Memory B cell (primary cell): ENCODE data around the gene DCXR.
A peak's percentile ranks its signal among the peaks of the same experiment; 100 is the strongest.

Experiments used
- ATAC-seq: fragments of 150-1000 bp; cut with Tn5 transposase; 2 replicates; pipeline ENCODE4 v1.10.0; 2021; ENCODE audit warnings: low read depth, mild to moderate bottlenecking, moderate library complexity
- DNase-seq, 2 donors: peaks; one replicate each; pipeline ENCODE4 v3.0.0; 2022; ENCODE audit warnings: low spot score in 2 of 2
- H3K27ac Mint-ChIP-seq: one replicate; pipeline ENCODE4 v1.8.0; 2022; ENCODE audit warnings: mild to moderate bottlenecking, moderate library complexity, mixed read lengths
- H3K27me3 Mint-ChIP-seq: one replicate; pipeline ENCODE4 v1.8.0; 2022; ENCODE audit warnings: mixed read lengths
- H3K36me3 Mint-ChIP-seq: one replicate; pipeline ENCODE4 v1.8.0; 2022; ENCODE audit warnings: mild to moderate bottlenecking, mixed read lengths
- H3K4me1 Mint-ChIP-seq: one replicate; pipeline ENCODE4 v1.8.0; 2022; ENCODE audit warnings: mixed read lengths
- H3K4me3 Mint-ChIP-seq: one replicate; pipeline ENCODE4 v1.8.0; 2022; ENCODE audit warnings: mild to moderate bottlenecking, moderate library complexity, mixed read lengths
- H3K9me3 Mint-ChIP-seq: one replicate; pipeline ENCODE4 v1.8.0; 2022; ENCODE audit warnings: mixed read lengths

The DCXR gene

DNA sequence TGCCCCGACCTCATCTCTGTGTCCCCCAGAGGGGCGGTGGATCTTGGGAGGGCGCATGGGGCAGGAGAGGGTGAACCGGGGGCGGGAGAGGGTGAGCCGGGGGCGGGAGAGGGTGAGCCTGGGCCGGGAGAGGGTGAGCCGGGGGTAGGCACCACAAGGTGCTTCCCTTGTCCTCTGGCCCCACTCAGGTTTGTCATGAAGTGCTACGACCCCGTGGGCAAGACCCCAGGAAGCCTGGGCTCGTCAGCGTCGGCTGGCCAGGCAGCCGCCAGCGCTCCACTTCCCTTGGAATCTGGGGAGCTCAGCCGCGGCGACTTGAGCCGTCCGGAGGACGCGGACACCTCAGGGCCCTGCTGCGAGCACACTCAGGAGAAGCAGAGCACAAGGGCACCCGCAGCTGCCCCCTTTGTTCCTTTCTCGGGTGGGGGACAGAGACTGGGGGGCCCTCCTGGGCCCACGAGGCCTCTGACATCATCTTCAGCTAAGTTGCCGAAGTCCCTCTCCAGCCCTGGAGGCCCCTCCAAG lies 41.2 kb downstream of the DCXR start:
- Mint-ChIP-seq H3K27me3 (no peaks in the 10 kb centered on the region), H3K4me1 (no peaks in the 10 kb centered on the region), H3K4me3 (no peak overlapping the region), H3K36me3 (peaks cover 7% of the 10 kb centered on the region), H3K27ac (no peak overlapping the region), H3K9me3 (no peaks in the 10 kb centered on the region)
- DNase-seq: no peak
- ATAC-seq: no peak

DNA sequence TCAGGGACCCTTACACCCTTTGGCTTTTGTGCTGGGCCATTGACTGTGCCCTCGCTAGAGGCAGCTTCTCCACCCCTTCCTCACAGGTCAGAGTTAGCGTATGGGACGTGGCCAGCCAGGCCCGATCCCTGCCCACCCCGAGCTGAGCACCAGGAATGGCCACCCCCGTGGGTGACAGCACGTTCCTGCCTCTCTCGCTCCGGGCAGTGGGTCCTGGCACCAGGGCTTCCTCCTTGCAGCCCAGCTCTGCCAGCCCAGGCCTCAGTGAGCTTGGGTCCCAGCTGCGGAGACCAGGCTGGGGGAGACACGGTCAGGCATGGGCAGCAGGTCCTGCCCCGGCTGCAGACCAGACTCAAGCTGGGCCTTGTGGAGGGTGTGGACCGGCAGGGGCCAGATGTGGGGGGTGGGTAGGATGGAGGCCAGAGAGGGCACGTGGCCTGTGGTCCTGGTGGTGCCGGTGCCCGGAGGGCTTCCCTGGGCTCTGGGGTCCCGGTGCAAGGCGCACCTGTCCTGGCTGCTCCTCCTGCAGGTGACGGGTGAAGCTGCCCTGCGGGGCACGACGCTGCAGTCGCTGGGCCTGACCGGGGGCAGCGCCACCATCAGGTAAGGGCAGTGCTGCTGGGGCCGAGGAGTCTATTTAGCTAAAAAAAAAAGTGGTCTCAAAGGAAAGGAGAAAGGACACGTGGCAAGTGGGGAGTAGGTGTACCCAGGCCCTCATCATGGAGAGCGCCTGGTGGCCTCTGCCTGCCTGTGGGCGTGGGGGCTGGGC lies 41.9 kb downstream of the DCXR start:
- Mint-ChIP-seq H3K9me3 (no peaks in the 10 kb centered on the region), H3K27me3 (no peaks in the 10 kb centered on the region), H3K36me3 (peaks cover 8% of the 10 kb centered on the region), H3K27ac (no peak overlapping the region), H3K4me3 (no peak overlapping the region), H3K4me1 (peaks cover 2% of the 10 kb centered on the region)
- ATAC-seq (no peak), DNase-seq (no peak)

DNA sequence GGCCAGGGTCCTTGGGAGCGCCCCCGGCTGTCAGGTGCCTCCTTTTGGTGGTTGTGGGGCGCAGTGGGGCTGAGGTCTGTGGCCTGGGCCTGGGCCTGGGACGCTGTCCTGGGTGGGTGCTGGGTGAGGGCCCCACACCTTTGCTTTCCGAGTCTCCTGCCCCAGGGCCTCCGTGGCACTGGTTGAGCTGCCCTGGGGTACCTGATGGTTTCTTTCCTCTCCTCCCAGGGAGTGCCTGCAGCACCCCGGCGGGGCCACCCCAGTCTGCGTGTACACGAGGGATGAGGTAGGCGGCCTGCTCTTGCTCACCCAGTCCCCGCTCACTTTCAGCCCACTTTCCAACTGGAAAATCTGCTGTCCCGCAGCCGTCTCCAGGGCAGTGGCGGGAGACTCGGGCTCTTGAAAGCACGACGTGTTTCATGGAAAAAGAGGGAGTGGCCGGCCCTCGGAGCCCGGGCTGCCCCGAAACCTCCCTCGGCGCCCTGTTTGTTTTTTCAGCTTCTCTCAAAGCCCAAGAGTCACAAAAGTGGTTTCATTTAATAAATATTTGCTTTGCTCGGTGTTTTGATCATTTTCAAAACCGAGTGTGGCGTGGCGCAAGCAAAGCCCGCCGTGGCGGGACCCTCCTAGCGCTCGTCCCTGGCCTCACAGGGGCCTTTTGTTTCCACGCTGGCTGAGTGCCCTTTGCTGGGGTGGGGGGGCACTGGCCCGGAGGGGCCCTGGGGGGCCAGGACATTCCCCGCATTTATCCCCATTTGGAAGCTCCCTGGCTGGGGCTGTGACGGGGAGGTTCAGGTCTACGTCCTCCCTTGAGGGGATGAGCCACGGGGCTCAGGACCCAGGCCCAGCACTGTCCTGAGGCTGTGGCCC lies 42.7 kb downstream of the DCXR start:
- Mint-ChIP-seq H3K27ac (no peak overlapping the region), H3K27me3 (no peaks in the 10 kb centered on the region), H3K4me1 (peaks cover 4% of the 10 kb centered on the region), H3K9me3 (no peaks in the 10 kb centered on the region), H3K36me3 (peaks cover 11% of the 10 kb centered on the region), H3K4me3 (no peak overlapping the region)
- no peak for ATAC-seq
- no peak for DNase-seq

DNA sequence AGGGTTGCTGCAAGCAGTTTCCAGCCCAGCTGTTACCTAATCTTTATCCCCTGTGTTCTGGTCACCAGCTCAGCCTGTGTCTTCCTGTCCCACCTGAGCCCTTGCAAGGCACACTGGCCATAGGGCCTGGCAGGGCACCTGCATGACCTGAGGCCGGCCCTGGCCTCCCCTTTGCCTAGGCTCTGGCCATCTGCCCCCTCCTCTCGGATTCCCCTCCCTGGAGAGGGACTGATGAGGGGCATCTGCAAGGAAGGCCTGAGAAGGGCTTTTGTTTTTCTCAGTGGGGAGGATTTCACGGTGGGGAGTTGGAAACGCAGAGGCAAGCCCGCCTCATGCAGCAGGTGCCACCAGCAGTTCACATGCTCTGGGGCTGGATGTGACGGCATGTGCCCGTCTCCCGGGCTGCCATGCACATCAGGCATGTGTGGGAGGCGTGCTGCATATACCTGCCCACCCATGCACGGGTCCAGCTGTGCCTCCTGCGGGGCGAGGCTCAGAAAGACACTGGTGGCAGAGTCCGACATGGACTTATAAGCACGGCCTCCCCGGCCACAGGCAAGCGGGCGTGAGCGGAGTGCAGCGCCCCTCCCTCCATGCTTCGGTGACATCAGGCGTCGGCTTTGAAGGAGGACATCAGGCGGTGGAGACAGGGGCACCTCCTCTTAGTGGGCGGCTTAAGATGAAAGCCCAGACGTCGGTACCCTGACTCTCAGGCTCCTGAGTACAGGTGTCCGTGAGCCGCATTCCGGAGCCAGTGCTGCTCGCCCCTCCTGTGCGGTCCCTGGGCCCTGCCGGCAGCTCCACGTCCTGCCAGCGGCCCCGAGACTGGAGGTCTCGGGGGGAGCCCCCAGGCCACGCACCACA lies 43.5 kb downstream of the DCXR start:
- peaks cover 4% of the 10 kb centered on the region for H3K4me1 Mint-ChIP-seq
- no peaks in the 10 kb centered on the region for H3K9me3 Mint-ChIP-seq
- DNase-seq (no peak), ATAC-seq (no peak)
- H3K4me3 Mint-ChIP-seq: no peak overlapping the region
- no peak overlapping the region for H3K27ac Mint-ChIP-seq
- H3K27me3 Mint-ChIP-seq: no peaks in the 10 kb centered on the region
- peaks cover 11% of the 10 kb centered on the region for H3K36me3 Mint-ChIP-seq

DNA sequence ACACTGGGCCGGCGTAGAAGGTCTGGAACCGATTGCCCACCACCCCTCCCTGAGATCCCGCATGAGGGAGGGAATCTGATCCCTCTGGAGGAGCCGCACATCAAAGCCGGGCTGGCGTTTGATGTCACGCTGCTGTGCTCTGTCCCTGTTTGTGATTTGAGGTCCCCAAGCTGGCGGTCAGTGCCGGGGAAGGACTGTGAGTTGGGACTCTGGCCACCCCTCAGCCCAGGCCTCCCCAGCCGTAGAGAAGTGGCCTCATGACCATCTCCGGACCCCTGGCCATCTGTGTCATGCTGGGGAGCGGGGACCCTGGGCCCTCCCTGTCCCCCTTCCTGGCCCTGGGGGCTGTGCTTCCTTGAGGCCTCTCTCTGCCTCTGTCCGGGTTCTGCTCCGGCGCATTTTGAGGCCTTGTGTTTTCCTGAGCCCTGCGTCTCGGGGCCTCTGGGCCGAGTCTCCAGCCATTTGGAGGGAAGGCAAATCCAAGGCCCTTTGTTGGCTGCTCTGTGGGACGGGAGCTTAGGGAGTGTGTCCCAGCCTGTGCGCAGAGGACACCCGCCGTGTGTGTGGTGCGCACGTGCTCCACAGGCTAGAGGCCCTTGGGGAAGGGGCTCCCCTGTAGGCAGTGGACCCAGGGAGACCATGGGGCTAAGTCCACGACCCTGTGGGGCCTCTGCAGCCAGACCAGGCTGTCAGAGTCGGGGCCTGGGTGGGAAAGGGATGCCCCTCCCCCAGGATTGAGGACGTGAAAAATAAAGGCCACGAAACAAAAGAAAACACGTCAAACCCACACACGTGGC lies 45.0 kb downstream of the DCXR start:
- H3K27ac Mint-ChIP-seq: no peak overlapping the region
- no peak for DNase-seq
- no peaks in the 10 kb centered on the region for H3K9me3 Mint-ChIP-seq
- H3K4me1 Mint-ChIP-seq: peaks cover 4% of the 10 kb centered on the region
- ATAC-seq: no peak
- no peak overlapping the region for H3K4me3 Mint-ChIP-seq
- H3K27me3 Mint-ChIP-seq: no peaks in the 10 kb centered on the region
- peaks cover 8% of the 10 kb centered on the region for H3K36me3 Mint-ChIP-seq

DNA sequence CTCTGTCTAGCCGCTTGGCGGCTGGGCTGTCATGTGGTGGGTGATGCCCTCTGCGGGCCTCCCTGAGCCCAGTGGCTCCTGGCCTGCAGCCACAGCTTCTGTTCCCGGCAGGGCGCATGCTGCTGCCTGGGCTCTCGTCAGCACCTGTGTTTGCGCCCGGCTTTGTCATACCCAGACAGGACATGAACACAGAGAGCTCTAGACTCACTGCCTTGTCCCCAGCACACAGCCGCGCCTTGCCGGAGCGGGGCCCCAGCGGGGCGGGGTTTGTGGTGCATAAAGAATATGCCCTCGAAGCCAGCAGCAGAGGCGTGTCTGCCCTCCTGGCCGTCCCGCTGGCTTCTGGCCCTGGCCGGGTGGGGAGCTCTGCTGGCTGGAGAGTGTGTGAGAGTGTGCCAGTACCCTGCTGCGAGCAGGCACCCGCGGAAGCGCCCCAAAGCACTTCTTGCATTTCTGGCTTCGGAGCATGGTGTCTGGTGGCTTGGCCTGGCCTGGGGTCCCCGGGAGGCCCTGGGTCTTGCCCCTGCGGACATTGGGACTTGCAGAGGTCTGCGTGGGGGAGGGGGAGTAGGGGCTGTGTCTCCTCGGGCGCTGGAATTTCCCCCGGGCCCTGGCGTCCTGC lies 45.7 kb downstream of the DCXR start:
- DNase-seq (no peak), ATAC-seq (no peak)
- no peaks in the 10 kb centered on the region for H3K9me3 Mint-ChIP-seq
- peaks cover 4% of the 10 kb centered on the region for H3K4me1 Mint-ChIP-seq
- no peak overlapping the region for H3K4me3 Mint-ChIP-seq
- H3K36me3 Mint-ChIP-seq: peaks cover 10% of the 10 kb centered on the region
- no peaks in the 10 kb centered on the region for H3K27me3 Mint-ChIP-seq
- no peak overlapping the region for H3K27ac Mint-ChIP-seq

DNA sequence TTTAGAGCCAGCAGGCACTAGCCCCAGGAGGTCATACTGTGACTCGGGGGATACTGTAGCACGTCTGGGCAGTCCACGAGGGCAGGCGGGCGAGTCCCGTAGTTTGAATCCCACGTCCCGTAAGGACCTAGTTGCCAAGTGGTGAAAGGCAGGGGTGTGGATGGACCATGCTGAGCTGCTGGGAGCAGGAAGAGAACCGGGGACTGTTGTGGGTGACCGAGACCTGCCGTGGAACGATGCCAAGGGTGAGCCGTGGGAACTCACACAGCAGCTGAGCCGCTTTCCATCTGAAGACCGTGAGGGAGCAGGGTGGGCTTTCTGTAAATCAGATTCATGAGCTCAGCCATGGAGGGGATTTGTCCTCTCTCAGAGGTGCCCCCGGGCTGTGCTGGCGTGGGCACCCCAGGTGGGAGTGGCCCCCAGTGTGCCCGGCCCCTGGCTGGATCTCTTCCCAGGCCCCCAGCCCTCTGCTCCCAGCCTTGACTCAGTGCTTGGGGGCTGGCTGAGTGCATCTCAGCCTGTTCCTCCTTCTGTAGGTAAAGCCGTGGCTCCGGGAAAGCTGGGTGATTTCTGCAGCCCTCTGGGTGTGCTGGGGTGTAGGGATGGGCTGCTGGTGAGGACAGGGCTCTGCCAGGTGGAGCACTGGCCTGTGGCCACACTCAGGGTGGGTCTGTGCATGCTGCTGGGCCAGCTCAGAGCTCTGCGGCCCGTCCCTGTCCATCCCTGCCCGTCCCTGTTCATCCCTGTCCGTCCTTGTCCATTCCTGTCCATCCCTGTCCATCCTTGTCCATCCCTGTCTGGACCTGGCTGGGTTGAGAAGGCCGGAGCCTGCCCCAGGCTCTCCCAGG lies 46.4 kb downstream of the DCXR start:
- Mint-ChIP-seq H3K4me1 (peaks cover 4% of the 10 kb centered on the region), H3K36me3 (peaks cover 12% of the 10 kb centered on the region), H3K27me3 (no peaks in the 10 kb centered on the region), H3K9me3 (no peaks in the 10 kb centered on the region), H3K4me3 (no peak overlapping the region), H3K27ac (no peak overlapping the region)
- no peak for DNase-seq
- no peak for ATAC-seq

DNA sequence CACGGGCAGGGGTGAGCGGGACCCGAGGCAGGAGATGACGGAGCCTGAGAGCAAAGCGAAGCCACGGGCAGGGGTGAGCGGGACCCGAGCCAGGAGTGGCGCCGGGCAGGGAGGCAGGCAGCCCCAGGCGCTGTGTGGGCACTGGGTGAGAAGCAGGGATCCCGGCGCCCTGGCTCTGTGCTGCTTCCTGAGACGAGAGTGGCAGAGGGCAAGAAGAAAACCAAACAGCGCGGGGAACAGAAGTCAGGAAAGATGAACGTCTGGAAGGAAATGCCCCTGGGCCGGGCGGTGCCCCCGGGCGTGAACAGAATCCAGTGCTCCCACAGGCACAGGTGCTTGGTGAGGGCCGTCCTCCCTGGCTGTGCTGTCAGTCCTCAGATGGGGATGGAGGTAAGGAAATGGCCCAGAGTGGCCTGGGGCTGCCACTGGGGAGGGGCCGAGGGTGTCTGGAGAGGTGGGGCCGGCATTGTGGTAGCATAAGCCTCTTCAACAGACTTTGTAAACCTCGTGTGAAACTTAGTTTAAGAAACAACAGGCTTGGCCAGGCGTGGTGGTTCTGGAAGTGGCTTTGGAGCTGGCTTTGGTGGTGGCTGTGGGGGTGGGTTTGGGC lies 50.2 kb downstream of the DCXR start:
- ATAC-seq (no peak), DNase-seq (no peak)
- no peak overlapping the region for H3K4me3 Mint-ChIP-seq
- H3K36me3 Mint-ChIP-seq: peaks cover 19% of the 10 kb centered on the region
- no peaks in the 10 kb centered on the region for H3K9me3 Mint-ChIP-seq
- no peak overlapping the region for H3K27ac Mint-ChIP-seq
- peaks cover 9% of the 10 kb centered on the region for H3K4me1 Mint-ChIP-seq
- no peaks in the 10 kb centered on the region for H3K27me3 Mint-ChIP-seq

DNA sequence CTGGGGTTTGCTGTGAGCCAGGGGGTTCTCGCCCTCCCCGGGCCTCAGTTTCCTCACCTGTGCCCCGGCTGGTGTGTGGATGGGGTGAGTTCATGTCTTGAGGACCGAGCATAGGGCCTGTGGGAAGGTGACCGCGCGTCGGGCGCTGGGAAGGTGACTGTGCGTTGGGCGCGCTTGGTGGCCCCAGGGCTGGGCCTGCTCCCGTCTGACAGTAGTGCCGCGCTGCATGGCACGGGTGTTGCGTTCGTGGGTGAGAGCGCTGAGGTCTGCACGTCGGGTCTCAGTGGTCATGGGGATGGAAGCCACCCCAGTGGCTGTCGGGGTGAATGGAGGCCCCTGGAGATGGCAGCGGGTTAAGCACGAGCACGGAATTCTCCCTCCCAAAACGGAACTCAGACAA lies 50.9 kb downstream of the DCXR start:
- no peak overlapping the region for H3K4me3 Mint-ChIP-seq
- peaks cover 9% of the 10 kb centered on the region for H3K4me1 Mint-ChIP-seq
- DNase-seq (no peak), ATAC-seq (no peak)
- H3K27ac Mint-ChIP-seq: peak overlapping the region; percentile 16
- no peaks in the 10 kb centered on the region for H3K9me3 Mint-ChIP-seq
- no peaks in the 10 kb centered on the region for H3K27me3 Mint-ChIP-seq
- peaks cover 19% of the 10 kb centered on the region for H3K36me3 Mint-ChIP-seq
